Measurements from ENCODE around the gene TRPM5.

TRPM5 gene

DNA sequence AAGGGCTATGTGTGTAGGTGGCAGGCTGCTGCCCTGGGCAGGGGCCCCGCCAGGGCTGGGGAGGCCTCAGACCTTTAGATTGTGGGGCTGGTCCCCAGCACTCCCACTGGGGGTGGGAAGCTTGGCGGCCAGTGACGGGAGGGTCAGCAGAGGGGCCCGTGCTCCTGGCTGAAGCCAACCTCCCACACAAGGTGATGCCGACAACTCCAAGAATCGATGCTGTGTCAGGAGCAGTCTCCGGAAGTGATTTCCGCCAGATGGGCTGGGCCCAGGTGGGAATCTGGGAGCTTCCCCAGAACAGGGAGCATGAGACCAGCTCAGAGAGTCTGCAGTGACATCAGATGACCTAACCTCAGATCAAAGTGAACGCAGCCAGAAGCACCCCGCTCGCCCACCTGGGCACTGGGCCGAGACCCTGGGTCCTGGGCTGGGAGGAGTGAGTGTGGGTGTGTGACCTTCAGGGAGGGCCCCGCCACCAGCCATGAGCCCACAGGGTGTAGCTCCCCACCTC, 7.7 kb downstream of the TRPM5 start:
- no peak overlapping the region for H3K4me3 ChIP-seq (ENCODE audit: low read depth, low read length)
- DNase-seq, result no peak
- no peaks in the 10 kb centered on the region for H3K36me3 ChIP-seq
- H3K9me3 ChIP-seq (ENCODE audit: severe bottlenecking), result peaks cover 4% of the 10 kb centered on the region
- TF ChIP-seq, protein P1, sequence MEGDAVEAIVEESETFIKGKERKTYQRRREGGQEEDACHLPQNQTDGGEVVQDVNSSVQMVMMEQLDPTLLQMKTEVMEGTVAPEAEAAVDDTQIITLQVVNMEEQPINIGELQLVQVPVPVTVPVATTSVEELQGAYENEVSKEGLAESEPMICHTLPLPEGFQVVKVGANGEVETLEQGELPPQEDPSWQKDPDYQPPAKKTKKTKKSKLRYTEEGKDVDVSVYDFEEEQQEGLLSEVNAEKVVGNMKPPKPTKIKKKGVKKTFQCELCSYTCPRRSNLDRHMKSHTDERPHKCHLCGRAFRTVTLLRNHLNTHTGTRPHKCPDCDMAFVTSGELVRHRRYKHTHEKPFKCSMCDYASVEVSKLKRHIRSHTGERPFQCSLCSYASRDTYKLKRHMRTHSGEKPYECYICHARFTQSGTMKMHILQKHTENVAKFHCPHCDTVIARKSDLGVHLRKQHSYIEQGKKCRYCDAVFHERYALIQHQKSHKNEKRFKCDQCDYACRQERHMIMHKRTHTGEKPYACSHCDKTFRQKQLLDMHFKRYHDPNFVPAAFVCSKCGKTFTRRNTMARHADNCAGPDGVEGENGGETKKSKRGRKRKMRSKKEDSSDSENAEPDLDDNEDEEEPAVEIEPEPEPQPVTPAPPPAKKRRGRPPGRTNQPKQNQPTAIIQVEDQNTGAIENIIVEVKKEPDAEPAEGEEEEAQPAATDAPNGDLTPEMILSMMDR (IDR thresholded peaks at IDR 0.05; ENCODE audit: low read depth, low read length), result no peak
- H3K27me3 ChIP-seq (ENCODE audit: insufficient read depth, low read depth, severe bottlenecking), result peaks cover 61% of the 10 kb centered on the region
- H3K27ac ChIP-seq, result no peak overlapping the region

DNA sequence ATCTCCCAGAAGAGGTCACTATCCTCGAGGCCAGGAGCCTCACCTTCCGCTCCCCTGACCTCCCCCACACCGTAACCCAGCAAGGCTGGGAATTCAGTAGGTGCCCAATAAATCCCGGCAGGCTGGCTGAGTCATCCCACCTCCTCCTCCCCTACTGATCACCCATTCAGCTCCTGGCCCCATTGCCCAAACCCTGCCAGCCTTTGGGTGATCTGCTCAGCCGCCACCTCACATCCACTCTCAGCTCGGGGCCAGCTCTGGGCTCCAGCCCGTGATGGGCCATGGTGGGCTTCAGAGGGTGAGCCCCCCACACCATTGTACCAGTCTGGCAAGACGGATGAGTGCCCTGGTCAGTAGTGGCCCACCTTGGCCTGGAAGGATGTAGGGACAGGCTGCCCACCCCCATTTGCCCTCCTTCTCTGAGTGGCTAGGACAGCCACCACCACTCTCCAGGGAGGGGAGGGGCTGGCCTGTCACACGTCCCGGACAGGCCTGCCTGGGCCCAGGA, 8.2 kb downstream of the TRPM5 start:
- H3K27ac ChIP-seq, result no peak overlapping the region
- no peaks in the 10 kb centered on the region for H3K36me3 ChIP-seq
- no peak overlapping the region for H3K4me3 ChIP-seq (ENCODE audit: low read depth, low read length)
- no peak for DNase-seq
- H3K9me3 ChIP-seq (ENCODE audit: severe bottlenecking), result peaks cover 4% of the 10 kb centered on the region
- TF ChIP-seq, protein P1 (IDR thresholded peaks at IDR 0.05; ENCODE audit: low read depth, low read length), result no peak
- peaks cover 56% of the 10 kb centered on the region for H3K27me3 ChIP-seq (ENCODE audit: insufficient read depth, low read depth, severe bottlenecking)

DNA sequence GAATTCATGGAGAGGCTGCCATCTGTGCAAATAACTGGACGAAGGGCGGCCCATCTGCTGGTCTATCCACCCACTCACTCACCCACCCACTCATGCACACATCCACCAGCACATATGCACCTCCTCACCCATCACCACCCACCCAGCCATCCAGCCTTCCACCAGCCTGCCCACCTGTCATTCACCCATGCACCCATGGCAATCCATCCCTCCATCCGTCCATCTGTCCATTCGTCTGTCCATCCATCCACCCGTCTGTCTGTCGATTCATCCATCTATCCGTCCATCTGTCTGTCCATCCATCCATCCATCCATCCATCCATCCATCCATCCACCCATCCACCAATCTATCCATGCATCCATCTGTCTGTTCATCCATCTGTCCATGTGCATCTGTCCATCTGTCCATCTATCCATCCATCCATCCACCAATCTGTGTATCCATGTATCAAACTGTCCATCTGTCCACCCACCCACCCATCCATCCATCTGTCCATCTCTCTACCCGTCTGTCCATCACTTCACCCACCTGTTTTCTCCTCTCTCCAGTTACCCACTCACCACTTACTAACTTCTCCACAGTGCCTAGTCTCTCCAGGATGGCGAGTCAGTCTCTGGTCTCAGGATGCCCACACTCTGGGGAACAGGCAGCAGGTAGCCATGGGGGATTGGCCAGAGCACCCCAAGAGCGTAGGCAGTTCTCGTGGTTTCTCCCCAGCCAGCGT, 8.9 kb downstream of the TRPM5 start:
- no peak overlapping the region for H3K4me3 ChIP-seq (ENCODE audit: low read depth, low read length)
- TF ChIP-seq, protein P1 (IDR thresholded peaks at IDR 0.05; ENCODE audit: low read depth, low read length), result no peak
- H3K9me3 ChIP-seq (ENCODE audit: severe bottlenecking), result peaks cover 4% of the 10 kb centered on the region
- H3K27ac ChIP-seq, result no peak overlapping the region
- peaks cover 51% of the 10 kb centered on the region for H3K27me3 ChIP-seq (ENCODE audit: insufficient read depth, low read depth, severe bottlenecking)
- H3K36me3 ChIP-seq, result no peaks in the 10 kb centered on the region
- no peak for DNase-seq

DNA sequence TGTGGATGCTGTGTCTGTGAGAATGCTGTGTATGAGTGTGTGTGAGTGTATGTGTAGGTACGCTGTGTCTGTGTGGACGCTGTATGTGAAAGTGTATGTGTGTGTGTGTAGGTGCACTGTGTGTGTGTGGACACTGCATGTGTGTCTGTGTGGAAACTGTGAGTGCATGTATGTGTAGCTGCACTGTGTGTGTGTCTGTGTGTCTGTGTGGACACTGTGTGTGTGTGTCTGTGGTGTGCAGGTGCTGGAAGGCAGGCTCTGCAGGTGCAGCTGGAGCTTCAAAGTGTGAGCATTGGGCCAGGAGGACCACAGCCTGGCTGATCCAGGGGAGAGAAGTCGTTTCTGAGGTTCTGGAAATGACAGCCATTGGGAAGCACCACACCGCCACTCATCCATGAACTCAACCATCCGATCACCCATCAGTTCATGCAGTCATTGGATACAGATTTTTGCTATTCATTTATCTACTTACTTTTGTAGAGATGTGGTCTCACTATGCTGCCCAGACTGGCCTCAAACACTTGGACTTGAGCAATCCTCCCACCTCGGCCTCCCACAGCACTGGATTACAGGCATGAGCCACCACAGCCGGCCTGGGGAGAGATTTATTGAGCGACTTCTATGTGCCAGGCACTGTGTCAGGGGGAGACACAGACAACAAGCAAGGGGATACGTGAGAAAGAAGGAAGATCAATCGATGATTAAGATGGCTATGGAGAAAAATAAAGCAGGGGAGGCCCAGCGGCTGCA, 9.6 kb downstream of the TRPM5 start:
- Histone ChIP-seq H3K9me3 (ENCODE audit: severe bottlenecking) (peaks cover under 1% of the 10 kb centered on the region), H3K36me3 (no peaks in the 10 kb centered on the region), H3K27ac (no peak overlapping the region), H3K27me3 (ENCODE audit: insufficient read depth, low read depth, severe bottlenecking) (peaks cover 46% of the 10 kb centered on the region), H3K4me3 (ENCODE audit: low read depth, low read length) (no peak overlapping the region)
- no peak for DNase-seq
- TF ChIP-seq, protein P1 (IDR thresholded peaks at IDR 0.05; ENCODE audit: low read depth, low read length), result no peak

DNA sequence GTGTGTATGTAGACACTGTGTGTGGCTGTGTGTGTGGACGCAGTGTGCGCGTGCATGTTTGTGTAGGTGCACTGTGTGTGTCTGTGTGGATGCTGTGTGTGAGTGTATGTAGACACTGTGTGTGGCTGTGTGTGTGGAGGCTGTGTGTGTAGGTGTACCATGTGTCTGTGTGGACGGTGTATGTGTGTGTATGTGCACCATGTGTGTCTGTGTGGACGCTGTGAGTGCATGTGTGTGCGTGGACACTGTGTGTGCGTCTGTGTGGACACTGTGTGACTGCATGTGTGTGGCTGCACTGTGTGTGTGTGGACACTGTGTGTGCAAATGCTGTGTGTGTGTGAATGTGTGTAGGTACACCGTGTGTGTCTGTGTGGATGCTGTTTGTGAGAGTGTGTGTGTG, 10.3 kb downstream of the TRPM5 start:
- no peaks in the 10 kb centered on the region for H3K9me3 ChIP-seq (ENCODE audit: severe bottlenecking)
- no peak overlapping the region for H3K4me3 ChIP-seq (ENCODE audit: low read depth, low read length)
- no peaks in the 10 kb centered on the region for H3K36me3 ChIP-seq
- H3K27ac ChIP-seq, result no peak overlapping the region
- TF ChIP-seq, protein P1 (IDR thresholded peaks at IDR 0.05; ENCODE audit: low read depth, low read length), result no peak
- H3K27me3 ChIP-seq (ENCODE audit: insufficient read depth, low read depth, severe bottlenecking), result peaks cover 39% of the 10 kb centered on the region
- DNase-seq, result no peak
